RWPE1 (cell line): ENCODE data around the gene RFX8.
A peak's percentile ranks its signal among the peaks of the same experiment; 100 is the strongest.

Experiments
- CTCF ChIA-PET: fragments of 350-600 bp; sonication (Branson Sonifier 250); formaldehyde crosslinking; extraction: SDS; loops from one replicate; lab custom pipeline; 2021; lab: Yijun Ruan, JAX
- POLR2A ChIA-PET: fragments of 400-600 bp; formaldehyde crosslinking; extraction: SDS; loops from one replicate; lab custom pipeline; 2020; ENCODE audit warnings: antibody characterized with exemption; ENCODE audit not compliant: low non-redundant PET; lab: Yijun Ruan, JAX
- DNase-seq: peaks from one replicate; pipeline ENCODE4 v3.0.0; 2012; ENCODE audit warnings: low spot score
- H3K27ac ChIP-seq: fragments of 450-650 bp; 2 replicates; pipeline ENCODE4 v1.5.1; 2017
- CTCF ChIP-seq: fragments of 450-650 bp; conservative IDR thresholded peaks from 2 replicates; pipeline ENCODE4 v1.5.1; 2017; ENCODE audit warnings: low read depth, mild to moderate bottlenecking

RFX8 gene

GRCh38 chr2:101516823-101517690, 42.1 kb upstream of the RFX8 start:
- CTCF ChIA-PET, result no interaction called here
- DNase-seq, result peak; percentile 75
- H3K27ac ChIP-seq, result peak overlapping the region; percentile 74
- TF ChIP-seq CTCF, result no peak
- POLR2A ChIA-PET, result no interaction called here

GRCh38 chr2:101516349-101516748, 41.4 kb upstream of the RFX8 start:
- no peak overlapping the region for H3K27ac ChIP-seq
- POLR2A ChIA-PET, result no interaction called here
- TF ChIP-seq CTCF, result no peak
- no peak for DNase-seq
- CTCF ChIA-PET, result no interaction called here

GRCh38 chr2:101515477-101515876, 40.6 kb upstream of the RFX8 start:
- DNase-seq, result no peak
- ChIA-PET POLR2A (no interaction called here), CTCF (no interaction called here)
- no peak overlapping the region for H3K27ac ChIP-seq
- TF ChIP-seq CTCF, result no peak

GRCh38 chr2:101512993-101513392, 38.1 kb upstream of the RFX8 start:
- no peak overlapping the region for H3K27ac ChIP-seq
- DNase-seq, result no peak
- CTCF ChIA-PET, result no interaction called here
- TF ChIP-seq CTCF, result no peak
- POLR2A ChIA-PET, result no interaction called here

- POLR2A ChIA-PET, result no interaction called here
- no peak for TF ChIP-seq CTCF
- DNase-seq, result no peak
- H3K27ac ChIP-seq, result no peak overlapping the region
- CTCF ChIA-PET, result interaction anchor here (0.6 kb wide), 1 partner anchor 435 kb away, joined by 3 read pairs; no protein-coding TSS in a partner anchor
Observed at GRCh38 chr2:101511381-101511780, 36.5 kb upstream of the RFX8 start.

GRCh38 chr2:101509499-101510284, 34.8 kb upstream of the RFX8 start:
- POLR2A ChIA-PET, result no interaction called here
- DNase-seq, result no peak
- TF ChIP-seq CTCF, result no peak
- CTCF ChIA-PET, result interaction anchor here (0.7 kb wide), 1 partner anchor 12 kb away, joined by 4 read pairs; no protein-coding TSS in a partner anchor
- no peak overlapping the region for H3K27ac ChIP-seq
